Lower leg skin (tissue), 4 donors: Measurements from ENCODE around the gene ZSWIM6. TPM values are rescaled to one million over a fixed set of nuclear protein-coding genes. Genes with fewer than 3 reads are reported as not detected.

ENCODE experiments used
- DNase-seq, 2 donors: peaks; one replicate each; pipeline ENCODE4 v3.0.0-alpha.2; 2019; ENCODE audit warnings: low spot score in 2 of 2
- H3K4me3 ChIP-seq: fragments of 200-600 bp; sonication (generic); 2 replicates; pipeline ENCODE4 v1.5.1; 2017; ENCODE audit warnings: mild to moderate bottlenecking, low read depth; ENCODE audit not compliant: poor library complexity, severe bottlenecking
- CTCF ChIP-seq, 3 donors: fragments of 450-650 bp; IDR thresholded peaks; one replicate each; pipeline ENCODE4 v1.5.1; 2016; ENCODE audit warnings: antibody characterized with exemption in 3 of 3, mild to moderate bottlenecking in 3 of 3, moderate library complexity in 2 of 3
- POLR2A ChIP-seq, 2 donors: fragments of 450-650 bp; IDR thresholded peaks; one replicate each; pipeline ENCODE4 v1.6.1; 2016 to 2017; ENCODE audit warnings: antibody characterized with exemption in 2 of 2, mild to moderate bottlenecking in 1 of 2, moderate library complexity in 1 of 2
- WGBS, 2 donors: methylation state at CpG; one replicate each; pipeline ENCODE4 v1.1.5; 2018; 5-methylcytosine and 5-hydroxymethylcytosine counted together
- intact Hi-C: fragments of 100-400 bp; cut with DNase I; formaldehyde crosslinking; loops from one replicate; pipeline ENCODE4 v1.15.0; 2023; ENCODE audit warnings: low total_unique reads
- total RNA-seq, 4 donors: library from RNA; depleted of rRNA; stranded (reverse); fragments of >200 nt; gene quantifications; one replicate each; pipeline ENCODE4 v1.1.0, GENCODE V29; 2016

Gene ZSWIM6
- total RNA-seq, 4 donors from 2014 or later, result 7.1 to 8.7 (median 8.1) TPM

GRCh38 chr5:61293873-61294272, 38.2 kb upstream of the ZSWIM6 start:
- no peak for TF ChIP-seq CTCF (IDR thresholded peaks at IDR 0.05)
- no peak for TF ChIP-seq POLR2A (IDR thresholded peaks at IDR 0.05)
- WGBS, 2 donors, result 93 to 95% methylated on average over 5 of the region's 5 CpGs
- no peak overlapping the region for H3K4me3 ChIP-seq
- intact Hi-C loops, result no loop called here
- no peak for DNase-seq

GRCh38 chr5:61295365-61295764, 36.7 kb upstream of the ZSWIM6 start:
- no peak for DNase-seq
- H3K4me3 ChIP-seq, result no peak overlapping the region
- TF ChIP-seq POLR2A (IDR thresholded peaks at IDR 0.05) (no peak), CTCF (IDR thresholded peaks at IDR 0.05) (no peak)
- intact Hi-C loops, result no loop called here
- WGBS, 2 donors, result 80 to 87% methylated on average over 2 of the region's 2 CpGs

- intact Hi-C loops, result no loop called here
Measured at GRCh38 chr5:61298066-61298465, 34.0 kb upstream of the ZSWIM6 start.

GRCh38 chr5:61298580-61298979, 33.5 kb upstream of the ZSWIM6 start:
- DNase-seq, result no peak
- no peak overlapping the region for H3K4me3 ChIP-seq
- WGBS, 2 donors, result 69 to 75% methylated on average over 6 of the region's 6 CpGs

More at GRCh38 chr5:61298066-61298465, 34.0 kb upstream of the ZSWIM6 start:
- TF ChIP-seq POLR2A (IDR thresholded peaks at IDR 0.05), result no peak
- TF ChIP-seq CTCF (IDR thresholded peaks at IDR 0.05), result no peak
- no peak for DNase-seq
- H3K4me3 ChIP-seq, result no peak overlapping the region
- 77 to 83% methylated on average over 3 of the region's 3 CpGs for WGBS, 2 donors

GRCh38 chr5:61299261-61299681, 32.8 kb upstream of the ZSWIM6 start:
- DNase-seq, result no peak
- no peak overlapping the region for H3K4me3 ChIP-seq
- WGBS, 2 donors, result 58 to 69% methylated on average over 5 of the region's 5 CpGs
- intact Hi-C loops, result no loop called here
- no peak for TF ChIP-seq POLR2A (IDR thresholded peaks at IDR 0.05)

More at GRCh38 chr5:61298580-61298979, 33.5 kb upstream of the ZSWIM6 start:
- intact Hi-C loops, result no loop called here
- no peak for TF ChIP-seq POLR2A (IDR thresholded peaks at IDR 0.05)
- no peak for TF ChIP-seq CTCF (IDR thresholded peaks at IDR 0.05)

- no peak overlapping the region for H3K4me3 ChIP-seq
- intact Hi-C loops, result no loop called here
- DNase-seq, result peak; percentile 47 to 87
- TF ChIP-seq POLR2A (IDR thresholded peaks at IDR 0.05), result no peak
- no peak for TF ChIP-seq CTCF (IDR thresholded peaks at IDR 0.05)
- WGBS, 2 donors, result 35 to 63% methylated on average over 9 of the region's 9 CpGs
Measured at GRCh38 chr5:61301341-61302199, 30.5 kb upstream of the ZSWIM6 start.
